Measurements from ENCODE around the gene SYNC.

GRCh38 chr1:32647308-32648134 lies 55.0 kb downstream of the SYNC start:
- TF ChIP-seq CTCF (IDR thresholded peaks at IDR 0.05; ENCODE audit: low read length), result no peak
- TF ChIP-seq EZH2 (IDR thresholded peaks at IDR 0.05; ENCODE audit: borderline replicate concordance, low read length), result no peak
